ENCODE data around the gene WDR54. TPM values are rescaled to one million over a fixed set of nuclear protein-coding genes. Genes with fewer than 3 reads are reported as not detected.

Gene WDR54
- total and polyA plus RNA-seq, 2 donors (not counting 3 experiments of a cell fraction or from before 2014, with no cell fraction given): 21.7 to 46.3 TPM

- Histone ChIP-seq H3K4me1 (ENCODE audit: control insufficient read depth, extremely low read depth, insufficient read depth, low read length) (peaks cover 14% of the 10 kb centered on the region), H3K27me3 (ENCODE audit: control insufficient read depth in 2 of 2, insufficient read depth in 2 of 2, low read length in 2 of 2) (peaks cover 32 to 42% of the 10 kb centered on the region in 2 experiments), H3K27ac (ENCODE audit: insufficient read depth, low read depth, low read length) (no peak overlapping the region), H3K4me2 (ENCODE audit: insufficient read depth, low read length) (no peak overlapping the region), H3K9me3 (replicated peaks; ENCODE audit: control insufficient read depth, insufficient read depth, low read length) (no peaks in the 10 kb centered on the region), H3K36me3 (ENCODE audit: control insufficient read depth in 2 of 2, extremely low read depth in 1 of 2, insufficient read depth in 2 of 2, low read length in 2 of 2) (no peaks in the 10 kb centered on the region), H4K20me1 (replicated peaks; ENCODE audit: control insufficient read depth, extremely low read depth, insufficient read depth, low read length) (no peaks in the 10 kb centered on the region), H2AFZ (ENCODE audit: low read depth, low read length) (no peak overlapping the region), H3K9ac (replicated peaks; ENCODE audit: extremely low read depth, insufficient read depth, low read length) (no peak overlapping the region), H3K79me2 (ENCODE audit: control insufficient read depth, insufficient read depth, low read length) (no peaks in the 10 kb centered on the region), H3K9me1 (replicated peaks; ENCODE audit: control insufficient read depth, extremely low read depth, insufficient read depth, low read length) (no peaks in the 10 kb centered on the region), H3K4me3 (replicated peaks in 1 of 3; ENCODE audit: insufficient read depth in 1 of 3, low read depth in 1 of 3, low read length in 3 of 3) (no peak overlapping the region)
- no peak for TF ChIP-seq MYC (IDR thresholded peaks at IDR 0.05; ENCODE audit: low read depth, low read length)
- no peak for TF ChIP-seq POLR2A (IDR thresholded peaks at IDR 0.05; ENCODE audit: low read depth, low read length)
- TF ChIP-seq FOS (IDR thresholded peaks at IDR 0.05; ENCODE audit: borderline replicate concordance, insufficient read depth, low read length): no peak
- TF ChIP-seq POLR2AphosphoS5 (IDR thresholded peaks at IDR 0.05; ENCODE audit: insufficient read depth, low read depth, low read length): no peak
- TF ChIP-seq GATA2 (IDR thresholded peaks at IDR 0.05; ENCODE audit: insufficient read depth, insufficient read length, low read depth, low read length): no peak
- no peak for TF ChIP-seq CTCF (IDR thresholded peaks at IDR 0.05; ENCODE audit: extremely low read depth in 1 of 2, insufficient read depth in 1 of 2, low read depth in 1 of 2, low read length in 2 of 2)
- no peak for TF ChIP-seq JUN (IDR thresholded peaks at IDR 0.05; ENCODE audit: borderline replicate concordance, insufficient read depth, insufficient read length, low read depth)
- no TSS peak for BruUV-seq (replicated peaks)
- POLR2A ChIA-PET: no interaction called here
- intact Hi-C loops (cut with micrococcal nuclease): no loop called here
- DNase-seq (ENCODE audit: low read depth, low spot score) (no peak), FAIRE-seq (no peak)
- CTCF ChIA-PET: no interaction called here
- dilution Hi-C loops (cut with MboI; ENCODE audit: extremely low pct_ligation_motif_present, low sequenced_read_pairs): no loop called here
Measured at GRCh38 chr2:74417197-74417596, 4.3 kb upstream of the WDR54 start.
